IMR-90 (cell line): Measurements from ENCODE around the gene NELFE. TPM values are rescaled to one million over a fixed set of nuclear protein-coding genes. Genes with fewer than 3 reads are reported as not detected.

ENCODE experiments used
- ATAC-seq: fragments of 200-7000 bp; cut with Tn5 transposase; 2 replicates; pipeline ENCODE4 v1.9.1; 2020; ENCODE audit warnings: low read depth, mild to moderate bottlenecking, moderate library complexity
- BruUV-seq: library from RNA; stranded (reverse); fragments of 400-500 nt; replicated peaks from 2 replicates; lab custom pipeline; 2021; lab: Mats Ljungman, UMichigan
- CTCF ChIA-PET: fragments of 300-600 bp; formaldehyde crosslinking; extraction: SDS; loops from one replicate; lab custom pipeline; 2021; ENCODE audit warnings: antibody characterized with exemption; lab: Yijun Ruan, JAX
- POLR2A ChIA-PET: fragments of 300-600 bp; sonication (Branson Sonifier 250); formaldehyde crosslinking; loops from one replicate; lab custom pipeline; 2022; ENCODE audit warnings: antibody characterized with exemption; ENCODE audit not compliant: unreplicated experiment; lab: Charles Lee
- DNase-seq: peaks from one replicate; pipeline ENCODE4 v3.0.0; 2013
- H2AFZ ChIP-seq: replicated peaks from 2 replicates; pipeline ENCODE3; 2013; ENCODE audit warnings: low read length, mild to moderate bottlenecking; ENCODE audit not compliant: poor library complexity
- H2AK5ac ChIP-seq: 2 replicates; pipeline ENCODE4 v1.6.1; 2013; ENCODE audit warnings: low read depth, low read length, inconsistent platforms
- H2AK9ac ChIP-seq: replicated peaks from 2 replicates; pipeline ENCODE3; 2013; ENCODE audit warnings: mild to moderate bottlenecking, low read depth, low read length, moderate library complexity; ENCODE audit not compliant: poor library complexity
- H2BK120ac ChIP-seq: 2 replicates; pipeline ENCODE4 v1.6.1; 2013; ENCODE audit warnings: low read depth, low read length, inconsistent platforms
- H2BK15ac ChIP-seq: 3 replicates; pipeline ENCODE4 v1.6.1; 2013; ENCODE audit warnings: low read depth, low read length, inconsistent platforms
- H2BK20ac ChIP-seq: 2 replicates; pipeline ENCODE4 v1.6.1; 2013; ENCODE audit warnings: low read depth, mild to moderate bottlenecking, inconsistent platforms, low read length, moderate library complexity
- H2BK5ac ChIP-seq: 2 replicates; pipeline ENCODE4 v1.6.1; 2013; ENCODE audit warnings: mild to moderate bottlenecking, low read depth, low read length, inconsistent platforms; ENCODE audit not compliant: poor library complexity, severe bottlenecking
- H3K14ac ChIP-seq: replicated peaks from 2 replicates; pipeline ENCODE4 v1.6.1; 2013; ENCODE audit warnings: low read depth, low read length, inconsistent platforms
- H3K18ac ChIP-seq: 2 replicates; pipeline ENCODE4 v1.6.1; 2013; ENCODE audit warnings: low read depth, low read length, control low read depth
- H3K23ac ChIP-seq: 2 replicates; pipeline ENCODE4 v1.6.1; 2013; ENCODE audit warnings: low read depth, low read length, inconsistent platforms
- H3K27ac ChIP-seq: 2 replicates; pipeline ENCODE4 v1.5.1; 2013; ENCODE audit warnings: mild to moderate bottlenecking, control low read depth, low read length; ENCODE audit not compliant: insufficient read depth
- H3K27me3 ChIP-seq: 2 replicates; pipeline ENCODE4 v1.6.1; 2013; ENCODE audit warnings: low read length; ENCODE audit not compliant: control insufficient read depth, insufficient read depth
- H3K36me3 ChIP-seq: 2 replicates; pipeline ENCODE4 v1.6.1; 2013; ENCODE audit warnings: low read length, mixed read lengths; ENCODE audit not compliant: control insufficient read depth, insufficient read depth
- H3K4ac ChIP-seq: 2 replicates; pipeline ENCODE4 v1.6.1; 2013; ENCODE audit warnings: low read depth, low read length, inconsistent platforms
- H3K4me1 ChIP-seq: 2 replicates; pipeline ENCODE4 v1.6.1; 2013; ENCODE audit warnings: low read length, mixed read lengths; ENCODE audit not compliant: control insufficient read depth, insufficient read depth
- H3K4me2 ChIP-seq: 2 replicates; pipeline ENCODE4 v1.6.1; 2013; ENCODE audit warnings: low read depth, mild to moderate bottlenecking, control low read depth, low read length, moderate library complexity
- H3K4me3 ChIP-seq: 2 replicates; pipeline ENCODE4 v1.5.1; 2013; ENCODE audit warnings: low read depth, mild to moderate bottlenecking, control low read depth, low read length, moderate library complexity; ENCODE audit not compliant: insufficient read depth
- H3K56ac ChIP-seq: 2 replicates; pipeline ENCODE4 v1.6.1; 2013; ENCODE audit warnings: low read length, inconsistent platforms; ENCODE audit not compliant: insufficient read depth; ENCODE audit errors: extremely low read depth
- H3K79me1 ChIP-seq, 2 experiments: 2 replicates each; pipeline ENCODE4 v1.6.1; 2013; ENCODE audit warnings: low read length in 2 of 2, inconsistent platforms in 1 of 2, low read depth in 1 of 2
- H3K9ac ChIP-seq: 2 replicates; pipeline ENCODE4 v1.6.1; 2013; ENCODE audit warnings: low read depth, low read length, control low read depth
- H3K9me1 ChIP-seq: 2 replicates; pipeline ENCODE4 v1.6.1; 2013; ENCODE audit warnings: low read length, inconsistent platforms; ENCODE audit not compliant: insufficient read depth
- H3K9me3 ChIP-seq: 2 replicates; pipeline ENCODE4 v1.6.1; 2013; ENCODE audit warnings: low read length; ENCODE audit not compliant: control insufficient read depth, insufficient read depth
- H4K20me1 ChIP-seq: 2 replicates; pipeline ENCODE4 v1.6.1; 2013; ENCODE audit warnings: low read length, inconsistent platforms; ENCODE audit not compliant: insufficient read depth
- H4K5ac ChIP-seq: 2 replicates; pipeline ENCODE4 v1.6.1; 2013; ENCODE audit warnings: mild to moderate bottlenecking, low read depth, low read length, control low read depth
- H4K8ac ChIP-seq, 2 experiments: 2 replicates each; pipeline ENCODE4 v1.6.1; 2013; ENCODE audit warnings: low read depth in 2 of 2, low read length in 2 of 2, control low read depth in 1 of 2, inconsistent platforms in 1 of 2
- H4K91ac ChIP-seq: 2 replicates; pipeline ENCODE4 v1.6.1; 2013; ENCODE audit warnings: low read depth, low read length, inconsistent platforms; ENCODE audit not compliant: insufficient read depth
- ELK1 ChIP-seq: fragments of 150-350 bp; IDR thresholded peaks from 2 replicates; pipeline ENCODE4 v1.6.1; 2016; ENCODE audit warnings: low read depth, mild to moderate bottlenecking, low read length, moderate library complexity, borderline replicate concordance
- MAZ ChIP-seq: IDR thresholded peaks from 2 replicates; pipeline ENCODE4 v1.6.1; 2012; ENCODE audit warnings: low read depth, mild to moderate bottlenecking, low read length, improper control_type of control experiment, moderate library complexity, borderline replicate concordance
- MXI1 ChIP-seq: IDR thresholded peaks from 2 replicates; pipeline ENCODE4 v1.6.1; 2012; ENCODE audit warnings: low read depth, mild to moderate bottlenecking, low read length, moderate library complexity, borderline replicate concordance
- POLR2A ChIP-seq: IDR thresholded peaks from 2 replicates; pipeline ENCODE4 v1.6.1; 2012; ENCODE audit warnings: mild to moderate bottlenecking, low read depth, low read length
- RCOR1 ChIP-seq: IDR thresholded peaks from 2 replicates; pipeline ENCODE4 v1.6.1; 2012; ENCODE audit warnings: mild to moderate bottlenecking, low read length, improper control_type of control experiment; ENCODE audit not compliant: insufficient replicate concordance
- WGBS, 2 experiments: methylation state at CpG; one replicate each; pipeline versions ENCODE4 v1.1.5 to v1.1.7; 2013; ENCODE audit warnings: missing lambda C conversion rate in 2 of 2; ENCODE audit not compliant: insufficient read length in 1 of 2; ENCODE audit errors: extremely low coverage in 2 of 2; 5-methylcytosine and 5-hydroxymethylcytosine counted together
- dilution Hi-C: fragments of 300-500 bp; cut with HindIII; formaldehyde crosslinking; loops from one replicate; pipeline ENCODE4 v1.14.3; 2018; ENCODE audit warnings: low sequenced_read_pairs; ENCODE audit not compliant: unreplicated experiment
- in situ Hi-C: fragments of 300-500 bp; cut with MboI; formaldehyde crosslinking; loops from 3 replicates; pipeline ENCODE4 v1.14.3; 2019; ENCODE audit warnings: low sequenced_read_pairs, inconsistent platforms, mixed read lengths
- intact Hi-C: fragments of 100-400 bp; cut with micrococcal nuclease; formaldehyde crosslinking; loops from 2 replicates; pipeline ENCODE4 v1.10.0; 2022
- polyA plus RNA-seq, 3 experiments: library from polyadenylated mRNA; depleted of rRNA; stranded (reverse); fragments of >200 nt; gene quantifications; 2 replicates each; pipeline ENCODE4 v1.2.3, GENCODE V29; 2012; ENCODE audit warnings: low replicate concordance in 1 of 3
- total RNA-seq: library from RNA; depleted of rRNA; stranded (reverse); fragments of >200 nt; gene quantifications from 2 replicates; pipeline ENCODE4 v1.2.3, GENCODE V29; 2012

NELFE gene
- total and polyA plus RNA-seq, 2 of the 4 experiments (the other 2 are of a cell fraction): 63.6 to 76.0 TPM

- TF ChIP-seq MXI1: peak; percentile 90; the same call in 1 of the 2 replicates
- TF ChIP-seq MAZ: peak; percentile 97
These were observed 13.4 kb upstream of the NELFE start, which contains the start of gene DXO (continued) for GRCh38 chr6:31971993-31972708.

- Histone ChIP-seq H2BK120ac (peak overlapping the region; percentile 79), H3K4me3 (peak overlapping the region; percentile 60), H4K20me1 (no peaks in the 10 kb centered on the region), H3K27me3 (no peaks in the 10 kb centered on the region), H3K4me1 (peaks cover 11% of the 10 kb centered on the region), H2AK5ac (peak overlapping the region; percentile 66), H3K9ac (peak overlapping the region; percentile 90), H2BK5ac (peak overlapping the region; percentile 77), H3K14ac (peak overlapping the region; percentile 74), H2AFZ (peak overlapping the region; percentile 98), H3K18ac (peak overlapping the region; percentile 4), H3K9me1 (peaks cover 6% of the 10 kb centered on the region; the same call in 1 of the 2 replicates), H3K79me1 (peaks cover 19 to 52% of the 10 kb centered on the region in 2 experiments), H4K8ac (peak overlapping the region; percentile 98 to 99), H3K9me3 (no peaks in the 10 kb centered on the region), H3K36me3 (peaks cover 39% of the 10 kb centered on the region), H3K4me2 (peak overlapping the region; percentile 61), H3K56ac (peak overlapping the region; percentile 83), H2AK9ac (peak overlapping the region; percentile 85), H3K23ac (peak overlapping the region; percentile 80), H3K4ac (peak overlapping the region; percentile 93), H2BK20ac (peak overlapping the region; percentile 3; the same call in 1 of the 2 replicates), H2BK15ac (peak overlapping the region; percentile 13; the same call in 2 of the 3 replicates), H4K91ac (peak overlapping the region; percentile 97), H3K27ac (peak overlapping the region; percentile 93), H4K5ac (peak overlapping the region; percentile 67)
- dilution Hi-C loops (no loop called here), intact Hi-C loops (no loop called here), in situ Hi-C loops (loop anchor here (10.0 kb wide), 2 partner anchors 143 to 203 kb away; partner anchors contain the start of genes AGPAT1 and RNF5)
- DNase-seq: no peak
- CTCF ChIA-PET: no interaction called here
- peak; percentile 55 for TF ChIP-seq RCOR1
- TF ChIP-seq ELK1: no peak
- peak; percentile 59; the same call in 1 of the 2 replicates for TF ChIP-seq POLR2A
- ATAC-seq: no peak; the same call in none of the 2 replicates
- POLR2A ChIA-PET: interaction anchor here (0.7 to 1.8 kb wide), 3 partner anchors 12 to 70 kb away, joined by 3 to 10 read pairs (median 3); partner anchors contain the start of genes NELFE, SKIC2 and ZBTB12
- BruUV-seq: TSS peak; percentile 76
- WGBS, 2 experiments: 54% methylated on average over 12 of the region's 29 CpGs; no CpG with 5 or more reads in 1 of the 2 experiments
These were observed 12.7 kb upstream of the NELFE start for GRCh38 chr6:31971279-31971992.
